ENCODE results near the gene MYBPC3.

Gene MYBPC3

DNA sequence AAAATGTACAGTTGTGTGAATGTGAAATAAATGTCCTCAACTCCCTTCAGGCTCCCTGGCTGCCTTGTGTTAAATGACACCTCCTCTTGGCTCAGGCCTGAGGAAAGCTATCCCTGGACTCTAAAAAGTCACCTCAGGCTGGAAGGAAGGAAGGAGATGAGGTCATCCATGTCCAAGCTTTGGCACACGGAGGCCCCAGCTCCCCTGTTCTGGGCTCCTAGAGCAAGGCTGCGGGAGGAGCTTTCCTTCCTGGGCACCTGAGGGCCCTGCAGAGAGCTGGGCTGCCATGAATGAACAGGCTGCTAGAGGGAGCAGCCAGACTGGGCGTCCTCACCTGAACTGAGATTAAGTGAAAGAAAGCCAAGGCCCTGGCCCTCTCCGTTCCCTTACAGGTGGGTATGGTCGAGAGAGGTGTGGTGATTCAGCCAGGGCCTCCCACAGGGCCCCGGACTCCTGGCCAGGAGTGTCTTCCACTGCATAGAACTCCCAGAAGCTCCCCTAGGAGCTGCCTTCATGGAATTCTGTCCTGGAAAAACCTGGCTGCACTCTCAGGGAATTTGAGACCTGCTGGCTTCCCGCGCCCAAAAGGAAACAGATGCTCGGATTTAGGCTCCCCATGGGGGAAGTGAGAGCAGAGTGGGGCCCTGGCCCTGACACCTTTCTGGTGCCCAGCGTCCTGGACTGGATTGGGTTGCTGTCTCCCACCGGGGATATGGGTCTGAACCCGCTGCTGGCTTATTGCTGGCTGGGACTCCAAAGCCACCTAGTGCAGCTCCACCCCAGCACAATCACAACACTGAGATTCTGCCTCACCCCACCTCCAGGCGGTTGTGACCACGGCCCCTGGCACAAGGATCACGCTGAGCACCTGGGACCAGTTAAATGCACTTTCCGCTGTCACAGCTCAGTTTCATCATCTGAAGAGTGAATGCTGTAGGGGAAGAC lies 22.2 kb downstream of the MYBPC3 start:
- Histone ChIP-seq H3K4me1 (ENCODE audit: control insufficient read depth, insufficient read depth, low read length) (no peaks in the 10 kb centered on the region), H3K4me3 (ENCODE audit: low read length) (no peak overlapping the region), H3K9me3 (ENCODE audit: control insufficient read depth, insufficient read depth, low read length) (no peaks in the 10 kb centered on the region), H3K27ac (ENCODE audit: low read length) (no peak overlapping the region), H3K27me3 (ENCODE audit: control insufficient read depth, insufficient read depth, low read length) (no peaks in the 10 kb centered on the region), H3K36me3 (ENCODE audit: control insufficient read depth, insufficient read depth, low read length) (peaks cover 13% of the 10 kb centered on the region)
- WGBS (ENCODE audit: insufficient coverage, insufficient read length), result no CpG with 5 or more reads among the region's 16 CpGs
- no peak for DNase-seq (ENCODE audit: low read depth, low spot score)

GRCh38 chr11:47329431-47329986 lies 23.0 kb downstream of the MYBPC3 start:
- no peaks in the 10 kb centered on the region for H3K9me3 ChIP-seq (ENCODE audit: control insufficient read depth, insufficient read depth, low read length)
- no peaks in the 10 kb centered on the region for H3K4me1 ChIP-seq (ENCODE audit: control insufficient read depth, insufficient read depth, low read length)
- no peak overlapping the region for H3K4me3 ChIP-seq (ENCODE audit: low read length)
- no peaks in the 10 kb centered on the region for H3K27me3 ChIP-seq (ENCODE audit: control insufficient read depth, insufficient read depth, low read length)
- no peak overlapping the region for H3K27ac ChIP-seq (ENCODE audit: low read length)
- peaks cover 13% of the 10 kb centered on the region for H3K36me3 ChIP-seq (ENCODE audit: control insufficient read depth, insufficient read depth, low read length)
- DNase-seq (ENCODE audit: low read depth, low spot score), result no peak
- no CpG with 5 or more reads among the region's 12 CpGs for WGBS (ENCODE audit: insufficient coverage, insufficient read length)

DNA sequence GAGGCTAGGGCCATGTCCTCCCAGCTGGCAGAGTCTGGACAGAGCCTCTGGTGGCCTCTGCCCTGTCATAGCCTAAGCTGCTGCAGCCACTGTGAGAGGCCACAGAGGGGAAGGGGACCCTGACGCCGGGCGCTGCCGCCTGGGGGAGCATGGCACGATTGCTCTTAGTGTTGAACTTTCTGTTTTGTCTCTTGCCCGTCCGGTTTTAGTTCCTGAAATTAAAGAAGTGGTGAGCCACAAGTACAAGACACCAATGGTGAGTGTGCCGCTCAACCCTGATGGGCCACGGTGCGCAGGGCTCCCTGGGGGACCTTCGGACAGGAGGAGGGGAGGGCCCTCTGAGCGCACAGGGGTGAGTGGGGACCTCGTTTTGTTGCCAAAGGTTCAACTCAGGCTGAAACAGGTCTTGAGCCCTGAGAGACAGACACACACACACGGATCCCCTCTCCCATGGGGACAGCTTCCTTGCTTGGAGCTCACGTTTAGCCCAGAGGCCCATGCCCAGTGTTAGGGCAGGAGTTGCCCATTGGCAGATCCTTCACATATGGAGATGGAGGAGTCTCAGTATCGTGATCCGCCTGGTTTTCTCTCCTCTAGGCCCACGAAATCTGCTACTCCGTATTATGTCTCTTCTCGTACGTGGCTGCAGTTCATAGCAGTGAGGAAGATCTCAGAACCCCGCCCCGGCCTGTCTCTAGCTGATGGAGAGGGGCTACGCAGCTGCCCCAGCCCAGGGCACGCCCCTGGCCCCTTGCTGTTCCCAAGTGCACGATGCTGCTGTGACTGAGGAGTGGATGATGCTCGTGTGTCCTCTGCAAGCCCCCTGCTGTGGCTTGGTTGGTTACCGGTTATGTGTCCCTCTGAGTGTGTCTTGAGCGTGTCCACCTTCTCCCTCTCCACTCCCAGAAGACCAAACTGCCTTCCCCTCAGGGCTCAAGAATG lies 23.8 kb downstream of the MYBPC3 start:
- H3K9me3 ChIP-seq (ENCODE audit: control insufficient read depth, insufficient read depth, low read length), result no peaks in the 10 kb centered on the region
- no peak overlapping the region for H3K27ac ChIP-seq (ENCODE audit: low read length)
- DNase-seq (ENCODE audit: low read depth, low spot score), result no peak
- WGBS (ENCODE audit: insufficient coverage, insufficient read length), result no CpG with 5 or more reads among the region's 29 CpGs
- no peak overlapping the region for H3K4me3 ChIP-seq (ENCODE audit: low read length)
- peaks cover 13% of the 10 kb centered on the region for H3K36me3 ChIP-seq (ENCODE audit: control insufficient read depth, insufficient read depth, low read length)
- no peaks in the 10 kb centered on the region for H3K4me1 ChIP-seq (ENCODE audit: control insufficient read depth, insufficient read depth, low read length)
- no peaks in the 10 kb centered on the region for H3K27me3 ChIP-seq (ENCODE audit: control insufficient read depth, insufficient read depth, low read length)

DNA sequence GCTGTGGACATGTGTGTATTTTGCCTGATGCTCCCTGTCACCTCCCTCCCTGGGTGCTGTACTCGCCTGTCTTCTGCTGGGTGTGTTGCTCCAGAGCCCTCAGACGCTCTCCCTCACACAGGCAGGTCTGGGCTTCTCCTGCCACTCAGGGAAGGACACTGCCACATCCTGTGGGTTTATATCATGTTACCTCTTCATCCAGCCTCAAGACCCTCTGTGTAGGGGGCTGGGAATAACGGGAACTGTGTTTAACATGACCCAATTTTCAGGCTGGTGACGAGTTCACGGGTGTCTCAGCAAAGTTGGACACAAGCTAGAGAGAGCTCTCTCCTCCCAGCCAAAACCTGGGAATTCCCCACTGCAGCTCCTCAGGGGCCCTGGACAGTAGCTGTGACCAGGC lies 24.6 kb downstream of the MYBPC3 start:
- no peak overlapping the region for H3K4me3 ChIP-seq (ENCODE audit: low read length)
- no CpG with 5 or more reads among the region's 5 CpGs for WGBS (ENCODE audit: insufficient coverage, insufficient read length)
- no peak for DNase-seq (ENCODE audit: low read depth, low spot score)
- peaks cover 13% of the 10 kb centered on the region for H3K36me3 ChIP-seq (ENCODE audit: control insufficient read depth, insufficient read depth, low read length)
- H3K9me3 ChIP-seq (ENCODE audit: control insufficient read depth, insufficient read depth, low read length), result no peaks in the 10 kb centered on the region
- H3K4me1 ChIP-seq (ENCODE audit: control insufficient read depth, insufficient read depth, low read length), result no peaks in the 10 kb centered on the region
- H3K27ac ChIP-seq (ENCODE audit: low read length), result no peak overlapping the region
- no peaks in the 10 kb centered on the region for H3K27me3 ChIP-seq (ENCODE audit: control insufficient read depth, insufficient read depth, low read length)

- Histone ChIP-seq H3K4me1 (ENCODE audit: control insufficient read depth, insufficient read depth, low read length) (no peaks in the 10 kb centered on the region), H3K27ac (ENCODE audit: low read length) (no peak overlapping the region), H3K36me3 (ENCODE audit: control insufficient read depth, insufficient read depth, low read length) (peaks cover 13% of the 10 kb centered on the region), H3K9me3 (ENCODE audit: control insufficient read depth, insufficient read depth, low read length) (no peaks in the 10 kb centered on the region), H3K4me3 (ENCODE audit: low read length) (no peak overlapping the region), H3K27me3 (ENCODE audit: control insufficient read depth, insufficient read depth, low read length) (no peaks in the 10 kb centered on the region)
- WGBS (ENCODE audit: insufficient coverage, insufficient read length), result no CpG with 5 or more reads among the region's 13 CpGs
- no peak for DNase-seq (ENCODE audit: low read depth, low spot score)
These were observed 25.5 kb downstream of the MYBPC3 start for GRCh38 chr11:47327025-47327424.

- no peaks in the 10 kb centered on the region for H3K27me3 ChIP-seq (ENCODE audit: control insufficient read depth, insufficient read depth, low read length)
- DNase-seq (ENCODE audit: low read depth, low spot score), result no peak
- H3K4me3 ChIP-seq (ENCODE audit: low read length), result no peak overlapping the region
- H3K36me3 ChIP-seq (ENCODE audit: control insufficient read depth, insufficient read depth, low read length), result peaks cover 13% of the 10 kb centered on the region
- H3K27ac ChIP-seq (ENCODE audit: low read length), result no peak overlapping the region
- no CpG with 5 or more reads among the region's 12 CpGs for WGBS (ENCODE audit: insufficient coverage, insufficient read length)
- H3K9me3 ChIP-seq (ENCODE audit: control insufficient read depth, insufficient read depth, low read length), result no peaks in the 10 kb centered on the region
- no peaks in the 10 kb centered on the region for H3K4me1 ChIP-seq (ENCODE audit: control insufficient read depth, insufficient read depth, low read length)
These were observed 26.3 kb downstream of the MYBPC3 start for GRCh38 chr11:47326198-47326597.

DNA sequence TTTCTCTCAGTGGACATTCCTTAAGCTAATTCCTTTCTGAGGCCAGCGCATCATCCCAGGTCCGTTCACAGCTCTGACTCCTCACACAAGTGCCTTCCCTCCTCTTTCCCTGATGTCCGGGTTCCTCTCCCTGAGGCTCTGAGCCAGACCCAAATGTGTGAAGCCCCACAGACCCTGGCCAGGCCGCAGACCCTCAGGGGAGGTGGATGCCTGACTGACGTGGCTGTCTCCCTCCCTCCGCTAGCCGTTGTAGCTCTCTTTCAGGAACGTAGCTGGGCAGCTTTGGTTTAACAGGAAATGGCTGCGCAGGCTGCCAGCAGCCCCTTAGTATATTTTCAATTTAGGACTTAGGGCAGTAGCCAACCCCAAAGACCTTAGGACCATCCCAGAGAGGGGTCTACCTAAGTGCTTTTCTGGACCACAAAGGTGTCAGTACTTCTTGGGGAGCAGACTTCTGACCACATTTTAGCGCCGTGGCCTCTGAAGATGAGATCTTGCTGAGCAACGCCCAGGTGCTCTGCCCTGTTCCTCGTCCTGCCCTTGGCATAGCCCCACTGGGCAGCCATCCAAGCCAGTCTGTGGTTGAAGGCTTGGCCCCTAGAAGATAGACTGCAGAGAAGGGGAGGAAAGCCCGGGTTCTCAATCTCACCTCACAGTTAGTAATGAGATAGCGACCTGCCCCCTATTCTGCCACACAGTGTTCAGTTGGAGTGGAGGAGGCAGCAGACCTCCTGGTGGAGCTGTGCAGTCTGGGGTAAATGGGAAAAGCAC lies 27.0 kb downstream of the MYBPC3 start:
- no peaks in the 10 kb centered on the region for H3K4me1 ChIP-seq (ENCODE audit: control insufficient read depth, insufficient read depth, low read length)
- DNase-seq (ENCODE audit: low read depth, low spot score), result no peak
- peaks cover 13% of the 10 kb centered on the region for H3K36me3 ChIP-seq (ENCODE audit: control insufficient read depth, insufficient read depth, low read length)
- WGBS (ENCODE audit: insufficient coverage, insufficient read length), result no CpG with 5 or more reads among the region's 15 CpGs
- H3K4me3 ChIP-seq (ENCODE audit: low read length), result no peak overlapping the region
- no peaks in the 10 kb centered on the region for H3K27me3 ChIP-seq (ENCODE audit: control insufficient read depth, insufficient read depth, low read length)
- no peaks in the 10 kb centered on the region for H3K9me3 ChIP-seq (ENCODE audit: control insufficient read depth, insufficient read depth, low read length)
- H3K27ac ChIP-seq (ENCODE audit: low read length), result no peak overlapping the region

- H3K9me3 ChIP-seq (ENCODE audit: control insufficient read depth, insufficient read depth, low read length), result no peaks in the 10 kb centered on the region
- DNase-seq (ENCODE audit: low read depth, low spot score), result no peak
- H3K36me3 ChIP-seq (ENCODE audit: control insufficient read depth, insufficient read depth, low read length), result peaks cover 11% of the 10 kb centered on the region
- H3K4me1 ChIP-seq (ENCODE audit: control insufficient read depth, insufficient read depth, low read length), result no peaks in the 10 kb centered on the region
- no peak overlapping the region for H3K4me3 ChIP-seq (ENCODE audit: low read length)
- H3K27me3 ChIP-seq (ENCODE audit: control insufficient read depth, insufficient read depth, low read length), result no peaks in the 10 kb centered on the region
- WGBS (ENCODE audit: insufficient coverage, insufficient read length), result no CpG with 5 or more reads among the region's 12 CpGs
- H3K27ac ChIP-seq (ENCODE audit: low read length), result no peak overlapping the region
These were observed 28.0 kb downstream of the MYBPC3 start for GRCh38 chr11:47324520-47324919.

- H3K27me3 ChIP-seq (ENCODE audit: control insufficient read depth, insufficient read depth, low read length), result no peaks in the 10 kb centered on the region
- H3K36me3 ChIP-seq (ENCODE audit: control insufficient read depth, insufficient read depth, low read length), result no peaks in the 10 kb centered on the region; the same call in 1 of the 2 replicates
- no peak overlapping the region for H3K27ac ChIP-seq (ENCODE audit: low read length)
- no peak overlapping the region for H3K4me3 ChIP-seq (ENCODE audit: low read length)
- no peak for DNase-seq (ENCODE audit: low read depth, low spot score)
- no CpG with 5 or more reads among the region's 2 CpGs for WGBS (ENCODE audit: insufficient coverage, insufficient read length)
- no peaks in the 10 kb centered on the region for H3K9me3 ChIP-seq (ENCODE audit: control insufficient read depth, insufficient read depth, low read length)
- no peaks in the 10 kb centered on the region for H3K4me1 ChIP-seq (ENCODE audit: control insufficient read depth, insufficient read depth, low read length)
These were observed 34.3 kb downstream of the MYBPC3 start for GRCh38 chr11:47318166-47318565.
